Measurements from ENCODE around the gene ERAP2. TPM values are rescaled to one million over a fixed set of nuclear protein-coding genes. Genes with fewer than 3 reads are reported as not detected.

The ERAP2 gene
- total and polyA plus RNA-seq, 2 of the 13 experiments (the other 11 are each of a cell fraction or from before 2014, with no cell fraction given): 12.8 to 16.6 TPM

DNA sequence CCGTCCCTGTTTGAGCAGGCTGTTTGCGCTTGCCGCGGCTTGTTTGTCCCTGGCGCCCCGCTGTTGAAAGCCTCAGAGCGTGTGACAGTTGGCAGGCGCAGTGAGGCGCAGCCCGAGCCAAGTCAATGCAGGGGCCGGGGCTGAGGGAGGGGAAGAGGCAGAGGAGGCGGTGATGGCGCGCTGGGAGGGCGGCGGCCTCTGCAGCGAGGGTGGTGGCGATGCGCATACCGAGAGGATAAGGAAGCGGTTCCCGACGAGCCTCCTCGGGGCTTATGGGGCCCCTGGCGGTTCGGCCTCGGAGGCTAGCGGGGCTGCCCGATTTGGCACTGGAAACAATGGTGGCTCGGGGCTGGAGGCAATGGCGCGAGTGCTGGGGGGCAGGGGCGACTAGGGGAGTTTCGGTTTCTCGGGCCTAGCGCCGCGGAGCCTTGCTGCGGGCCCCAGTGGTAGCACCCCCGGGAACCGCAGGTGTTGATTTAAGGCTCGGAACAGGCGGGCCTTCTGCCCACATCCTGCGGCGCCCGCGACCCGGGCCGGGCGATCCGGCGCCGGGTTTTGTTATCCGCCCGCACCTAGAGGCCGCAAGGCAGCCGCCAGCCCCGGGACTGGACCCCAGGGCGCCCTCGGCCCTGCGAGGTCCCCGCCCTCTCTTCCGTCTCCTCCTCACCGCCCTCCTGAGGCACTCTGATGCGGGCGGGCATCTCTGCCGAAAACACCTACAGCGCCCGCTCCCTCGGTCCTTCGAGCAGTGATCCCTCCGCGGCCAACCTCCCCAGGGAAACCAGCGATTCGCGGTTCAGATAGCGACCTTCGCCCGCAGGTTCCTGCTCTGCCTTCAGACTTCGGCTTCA is 58.6 kb downstream of the ERAP2 start (continued):
- TF ChIP-seq ZNF432 (CRISPR knock-in tag; IDR thresholded peaks at IDR 0.05; ENCODE audit: borderline replicate concordance) (no peak), ZNF530 (CRISPR knock-in tag; IDR thresholded peaks at IDR 0.05; ENCODE audit: low read depth) (no peak), ZNF160 (CRISPR knock-in tag; IDR thresholded peaks at IDR 0.05) (peak; percentile 26; the same call in 1 of the 2 replicates), PHF21A (CRISPR knock-in tag; IDR thresholded peaks at IDR 0.05) (peak; percentile 73), ZNF296 (CRISPR knock-in tag; conservative IDR thresholded peaks at IDR 0.05) (0 out of 2 replicates have a peak, but pooled peaks have one; percentile 38), MTA1 (CRISPR knock-in tag; IDR thresholded peaks at IDR 0.05; ENCODE audit: borderline replicate concordance) (peak; percentile 89), HNRNPL (IDR thresholded peaks at IDR 0.05; ENCODE audit: low read depth, low read length) (peak; percentile 96), ETV5 (CRISPR knock-in tag; IDR thresholded peaks at IDR 0.05; ENCODE audit: borderline replicate concordance) (peak; percentile 53; the same call in 1 of the 2 replicates), NR1H2 (CRISPR knock-in tag; IDR thresholded peaks at IDR 0.05; ENCODE audit: borderline replicate concordance, low read depth) (no peak)
- TF ChIP-seq, protein P1, sequence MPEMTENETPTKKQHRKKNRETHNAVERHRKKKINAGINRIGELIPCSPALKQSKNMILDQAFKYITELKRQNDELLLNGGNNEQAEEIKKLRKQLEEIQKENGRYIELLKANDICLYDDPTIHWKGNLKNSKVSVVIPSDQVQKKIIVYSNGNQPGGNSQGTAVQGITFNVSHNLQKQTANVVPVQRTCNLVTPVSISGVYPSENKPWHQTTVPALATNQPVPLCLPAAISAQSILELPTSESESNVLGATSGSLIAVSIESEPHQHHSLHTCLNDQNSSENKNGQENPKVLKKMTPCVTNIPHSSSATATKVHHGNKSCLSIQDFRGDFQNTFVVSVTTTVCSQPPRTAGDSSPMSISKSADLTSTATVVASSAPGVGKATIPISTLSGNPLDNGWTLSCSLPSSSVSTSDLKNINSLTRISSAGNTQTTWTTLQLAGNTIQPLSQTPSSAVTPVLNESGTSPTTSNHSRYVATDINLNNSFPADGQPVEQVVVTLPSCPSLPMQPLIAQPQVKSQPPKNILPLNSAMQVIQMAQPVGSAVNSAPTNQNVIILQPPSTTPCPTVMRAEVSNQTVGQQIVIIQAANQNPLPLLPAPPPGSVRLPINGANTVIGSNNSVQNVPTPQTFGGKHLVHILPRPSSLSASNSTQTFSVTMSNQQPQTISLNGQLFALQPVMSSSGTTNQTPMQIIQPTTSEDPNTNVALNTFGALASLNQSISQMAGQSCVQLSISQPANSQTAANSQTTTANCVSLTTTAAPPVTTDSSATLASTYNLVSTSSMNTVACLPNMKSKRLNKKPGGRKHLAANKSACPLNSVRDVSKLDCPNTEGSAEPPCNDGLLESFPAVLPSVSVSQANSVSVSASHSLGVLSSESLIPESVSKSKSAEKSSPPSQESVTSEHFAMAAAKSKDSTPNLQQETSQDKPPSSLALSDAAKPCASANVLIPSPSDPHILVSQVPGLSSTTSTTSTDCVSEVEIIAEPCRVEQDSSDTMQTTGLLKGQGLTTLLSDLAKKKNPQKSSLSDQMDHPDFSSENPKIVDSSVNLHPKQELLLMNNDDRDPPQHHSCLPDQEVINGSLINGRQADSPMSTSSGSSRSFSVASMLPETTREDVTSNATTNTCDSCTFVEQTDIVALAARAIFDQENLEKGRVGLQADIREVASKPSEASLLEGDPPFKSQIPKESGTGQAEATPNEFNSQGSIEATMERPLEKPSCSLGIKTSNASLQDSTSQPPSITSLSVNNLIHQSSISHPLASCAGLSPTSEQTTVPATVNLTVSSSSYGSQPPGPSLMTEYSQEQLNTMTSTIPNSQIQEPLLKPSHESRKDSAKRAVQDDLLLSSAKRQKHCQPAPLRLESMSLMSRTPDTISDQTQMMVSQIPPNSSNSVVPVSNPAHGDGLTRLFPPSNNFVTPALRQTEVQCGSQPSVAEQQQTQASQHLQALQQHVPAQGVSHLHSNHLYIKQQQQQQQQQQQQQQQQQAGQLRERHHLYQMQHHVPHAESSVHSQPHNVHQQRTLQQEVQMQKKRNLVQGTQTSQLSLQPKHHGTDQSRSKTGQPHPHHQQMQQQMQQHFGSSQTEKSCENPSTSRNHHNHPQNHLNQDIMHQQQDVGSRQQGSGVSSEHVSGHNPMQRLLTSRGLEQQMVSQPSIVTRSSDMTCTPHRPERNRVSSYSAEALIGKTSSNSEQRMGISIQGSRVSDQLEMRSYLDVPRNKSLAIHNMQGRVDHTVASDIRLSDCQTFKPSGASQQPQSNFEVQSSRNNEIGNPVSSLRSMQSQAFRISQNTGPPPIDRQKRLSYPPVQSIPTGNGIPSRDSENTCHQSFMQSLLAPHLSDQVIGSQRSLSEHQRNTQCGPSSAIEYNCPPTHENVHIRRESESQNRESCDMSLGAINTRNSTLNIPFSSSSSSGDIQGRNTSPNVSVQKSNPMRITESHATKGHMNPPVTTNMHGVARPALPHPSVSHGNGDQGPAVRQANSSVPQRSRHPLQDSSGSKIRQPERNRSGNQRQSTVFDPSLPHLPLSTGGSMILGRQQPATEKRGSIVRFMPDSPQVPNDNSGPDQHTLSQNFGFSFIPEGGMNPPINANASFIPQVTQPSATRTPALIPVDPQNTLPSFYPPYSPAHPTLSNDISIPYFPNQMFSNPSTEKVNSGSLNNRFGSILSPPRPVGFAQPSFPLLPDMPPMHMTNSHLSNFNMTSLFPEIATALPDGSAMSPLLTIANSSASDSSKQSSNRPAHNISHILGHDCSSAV (CRISPR knock-in tag; IDR thresholded peaks at IDR 0.05; ENCODE audit: borderline replicate concordance): no peak
- TF ChIP-seq, protein P2, sequence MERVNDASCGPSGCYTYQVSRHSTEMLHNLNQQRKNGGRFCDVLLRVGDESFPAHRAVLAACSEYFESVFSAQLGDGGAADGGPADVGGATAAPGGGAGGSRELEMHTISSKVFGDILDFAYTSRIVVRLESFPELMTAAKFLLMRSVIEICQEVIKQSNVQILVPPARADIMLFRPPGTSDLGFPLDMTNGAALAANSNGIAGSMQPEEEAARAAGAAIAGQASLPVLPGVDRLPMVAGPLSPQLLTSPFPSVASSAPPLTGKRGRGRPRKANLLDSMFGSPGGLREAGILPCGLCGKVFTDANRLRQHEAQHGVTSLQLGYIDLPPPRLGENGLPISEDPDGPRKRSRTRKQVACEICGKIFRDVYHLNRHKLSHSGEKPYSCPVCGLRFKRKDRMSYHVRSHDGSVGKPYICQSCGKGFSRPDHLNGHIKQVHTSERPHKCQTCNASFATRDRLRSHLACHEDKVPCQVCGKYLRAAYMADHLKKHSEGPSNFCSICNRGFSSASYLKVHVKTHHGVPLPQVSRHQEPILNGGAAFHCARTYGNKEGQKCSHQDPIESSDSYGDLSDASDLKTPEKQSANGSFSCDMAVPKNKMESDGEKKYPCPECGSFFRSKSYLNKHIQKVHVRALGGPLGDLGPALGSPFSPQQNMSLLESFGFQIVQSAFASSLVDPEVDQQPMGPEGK (CRISPR knock-in tag; IDR thresholded peaks at IDR 0.05): peak; percentile 88
- TF ChIP-seq, protein P3, sequence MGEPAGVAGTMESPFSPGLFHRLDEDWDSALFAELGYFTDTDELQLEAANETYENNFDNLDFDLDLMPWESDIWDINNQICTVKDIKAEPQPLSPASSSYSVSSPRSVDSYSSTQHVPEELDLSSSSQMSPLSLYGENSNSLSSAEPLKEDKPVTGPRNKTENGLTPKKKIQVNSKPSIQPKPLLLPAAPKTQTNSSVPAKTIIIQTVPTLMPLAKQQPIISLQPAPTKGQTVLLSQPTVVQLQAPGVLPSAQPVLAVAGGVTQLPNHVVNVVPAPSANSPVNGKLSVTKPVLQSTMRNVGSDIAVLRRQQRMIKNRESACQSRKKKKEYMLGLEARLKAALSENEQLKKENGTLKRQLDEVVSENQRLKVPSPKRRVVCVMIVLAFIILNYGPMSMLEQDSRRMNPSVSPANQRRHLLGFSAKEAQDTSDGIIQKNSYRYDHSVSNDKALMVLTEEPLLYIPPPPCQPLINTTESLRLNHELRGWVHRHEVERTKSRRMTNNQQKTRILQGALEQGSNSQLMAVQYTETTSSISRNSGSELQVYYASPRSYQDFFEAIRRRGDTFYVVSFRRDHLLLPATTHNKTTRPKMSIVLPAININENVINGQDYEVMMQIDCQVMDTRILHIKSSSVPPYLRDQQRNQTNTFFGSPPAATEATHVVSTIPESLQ (CRISPR knock-in tag; conservative IDR thresholded peaks at IDR 0.05): no peak
- TF ChIP-seq, protein P4, sequence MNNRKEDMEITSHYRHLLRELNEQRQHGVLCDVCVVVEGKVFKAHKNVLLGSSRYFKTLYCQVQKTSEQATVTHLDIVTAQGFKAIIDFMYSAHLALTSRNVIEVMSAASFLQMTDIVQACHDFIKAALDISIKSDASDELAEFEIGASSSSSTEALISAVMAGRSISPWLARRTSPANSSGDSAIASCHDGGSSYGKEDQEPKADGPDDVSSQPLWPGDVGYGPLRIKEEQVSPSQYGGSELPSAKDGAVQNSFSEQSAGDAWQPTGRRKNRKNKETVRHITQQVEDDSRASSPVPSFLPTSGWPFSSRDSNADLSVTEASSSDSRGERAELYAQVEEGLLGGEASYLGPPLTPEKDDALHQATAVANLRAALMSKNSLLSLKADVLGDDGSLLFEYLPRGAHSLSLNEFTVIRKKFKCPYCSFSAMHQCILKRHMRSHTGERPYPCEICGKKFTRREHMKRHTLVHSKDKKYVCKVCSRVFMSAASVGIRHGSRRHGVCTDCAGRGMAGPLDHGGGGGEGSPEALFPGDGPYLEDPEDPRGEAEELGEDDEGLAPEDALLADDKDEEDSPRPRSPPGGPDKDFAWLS (CRISPR knock-in tag; IDR thresholded peaks at IDR 0.05; ENCODE audit: borderline replicate concordance): 0 out of 2 replicates have a peak, but pooled peaks have one; percentile 28

Measured in HepG2 (cell line).